ENCODE data around the gene BANF2. TPM values are rescaled to one million over a fixed set of nuclear protein-coding genes. Genes with fewer than 3 reads are reported as not detected.
A peak's percentile ranks its signal among the peaks of the same experiment; 100 is the strongest.

Gene BANF2
- total and polyA plus RNA-seq, 2 of the 13 experiments (the other 11 are each of a cell fraction or from before 2014, with no cell fraction given): 0.35 TPM; not detected in 1

DNA sequence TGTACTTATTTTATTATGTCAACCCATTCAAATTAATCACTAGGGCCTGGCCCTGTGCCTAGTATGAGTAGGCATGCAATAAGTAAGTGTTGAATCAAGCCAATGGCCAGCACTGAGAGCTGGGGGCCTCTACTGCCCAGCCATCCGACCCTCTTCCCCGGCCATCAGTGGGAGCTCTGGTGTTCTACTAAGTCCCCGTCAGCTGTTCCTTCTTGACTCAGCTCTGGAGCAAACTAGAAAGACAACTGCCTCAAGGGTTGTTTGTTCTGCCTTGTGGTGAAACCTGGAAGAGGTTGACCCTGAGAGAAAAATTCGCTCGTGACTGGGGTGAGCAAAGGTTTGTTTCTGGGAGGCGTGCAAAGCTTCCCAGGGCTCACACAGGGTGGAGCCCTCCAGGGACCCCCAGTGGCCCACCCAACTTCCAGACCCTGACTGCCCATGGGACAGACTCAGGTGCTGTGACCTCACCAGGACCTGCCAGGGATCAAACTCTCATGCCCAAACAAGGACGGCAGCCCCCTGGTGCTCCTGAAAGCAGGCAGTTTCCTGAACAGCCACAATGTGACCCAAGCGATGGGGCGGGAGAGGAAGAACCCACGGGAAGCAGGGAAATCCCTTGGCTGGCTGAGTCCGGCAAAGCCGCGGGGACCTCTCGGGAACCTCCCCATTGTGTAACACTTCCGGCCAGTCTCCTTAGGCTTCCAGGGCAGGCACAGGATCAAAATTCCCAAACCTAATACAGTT, 50.4 kb downstream of the BANF2 start (continued):
- TF ChIP-seq YEATS2 (CRISPR knock-in tag; IDR thresholded peaks at IDR 0.05; ENCODE audit: borderline replicate concordance): 0 out of 2 replicates have a peak, but pooled peaks have one; percentile 21
- peak; percentile 20; the same call in 1 of the 2 replicates for TF ChIP-seq RXRB (CRISPR knock-in tag; IDR thresholded peaks at IDR 0.05; ENCODE audit: borderline replicate concordance)
- TF ChIP-seq SP5 (CRISPR knock-in tag; IDR thresholded peaks at IDR 0.05; ENCODE audit: borderline replicate concordance, low read depth): 0 out of 2 replicates have a peak, but pooled peaks have one; percentile 37
- TF ChIP-seq, protein P1, sequence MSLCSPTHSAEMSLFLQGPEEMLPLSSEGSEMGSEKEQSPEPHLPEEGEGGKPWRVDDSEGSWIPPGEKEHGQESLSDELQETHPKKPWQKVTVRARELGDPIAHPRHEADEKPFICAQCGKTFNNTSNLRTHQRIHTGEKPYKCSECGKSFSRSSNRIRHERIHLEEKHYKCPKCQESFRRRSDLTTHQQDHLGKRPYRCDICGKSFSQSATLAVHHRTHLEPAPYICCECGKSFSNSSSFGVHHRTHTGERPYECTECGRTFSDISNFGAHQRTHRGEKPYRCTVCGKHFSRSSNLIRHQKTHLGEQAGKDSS (CRISPR knock-in tag; IDR thresholded peaks at IDR 0.05; ENCODE audit: borderline replicate concordance, low read depth): peak; percentile 49; the same call in 1 of the 2 replicates
- TF ChIP-seq SMAD3 (CRISPR knock-in tag; IDR thresholded peaks at IDR 0.05): peak; percentile 44; the same call in 1 of the 2 replicates
- peak; percentile 30; the same call in 1 of the 2 replicates for TF ChIP-seq EED (CRISPR knock-in tag; IDR thresholded peaks at IDR 0.05)
- no peak for TF ChIP-seq RFXANK (CRISPR knock-in tag; IDR thresholded peaks at IDR 0.05)
- peak; percentile 56 for TF ChIP-seq ZNF329 (CRISPR knock-in tag; IDR thresholded peaks at IDR 0.05; ENCODE audit: low read depth)
- TF ChIP-seq, protein P2, sequence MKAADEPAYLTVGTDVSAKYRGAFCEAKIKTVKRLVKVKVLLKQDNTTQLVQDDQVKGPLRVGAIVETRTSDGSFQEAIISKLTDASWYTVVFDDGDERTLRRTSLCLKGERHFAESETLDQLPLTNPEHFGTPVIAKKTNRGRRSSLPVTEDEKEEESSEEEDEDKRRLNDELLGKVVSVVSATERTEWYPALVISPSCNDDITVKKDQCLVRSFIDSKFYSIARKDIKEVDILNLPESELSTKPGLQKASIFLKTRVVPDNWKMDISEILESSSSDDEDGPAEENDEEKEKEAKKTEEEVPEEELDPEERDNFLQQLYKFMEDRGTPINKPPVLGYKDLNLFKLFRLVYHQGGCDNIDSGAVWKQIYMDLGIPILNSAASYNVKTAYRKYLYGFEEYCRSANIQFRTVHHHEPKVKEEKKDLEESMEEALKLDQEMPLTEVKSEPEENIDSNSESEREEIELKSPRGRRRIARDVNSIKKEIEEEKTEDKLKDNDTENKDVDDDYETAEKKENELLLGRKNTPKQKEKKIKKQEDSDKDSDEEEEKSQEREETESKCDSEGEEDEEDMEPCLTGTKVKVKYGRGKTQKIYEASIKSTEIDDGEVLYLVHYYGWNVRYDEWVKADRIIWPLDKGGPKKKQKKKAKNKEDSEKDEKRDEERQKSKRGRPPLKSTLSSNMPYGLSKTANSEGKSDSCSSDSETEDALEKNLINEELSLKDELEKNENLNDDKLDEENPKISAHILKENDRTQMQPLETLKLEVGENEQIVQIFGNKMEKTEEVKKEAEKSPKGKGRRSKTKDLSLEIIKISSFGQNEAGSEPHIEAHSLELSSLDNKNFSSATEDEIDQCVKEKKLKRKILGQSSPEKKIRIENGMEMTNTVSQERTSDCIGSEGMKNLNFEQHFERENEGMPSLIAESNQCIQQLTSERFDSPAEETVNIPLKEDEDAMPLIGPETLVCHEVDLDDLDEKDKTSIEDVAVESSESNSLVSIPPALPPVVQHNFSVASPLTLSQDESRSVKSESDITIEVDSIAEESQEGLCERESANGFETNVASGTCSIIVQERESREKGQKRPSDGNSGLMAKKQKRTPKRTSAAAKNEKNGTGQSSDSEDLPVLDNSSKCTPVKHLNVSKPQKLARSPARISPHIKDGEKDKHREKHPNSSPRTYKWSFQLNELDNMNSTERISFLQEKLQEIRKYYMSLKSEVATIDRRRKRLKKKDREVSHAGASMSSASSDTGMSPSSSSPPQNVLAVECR (CRISPR knock-in tag; IDR thresholded peaks at IDR 0.05; ENCODE audit: borderline replicate concordance): peak; percentile 48; the same call in 1 of the 2 replicates
- no peak for TF ChIP-seq ZNF629 (CRISPR knock-in tag; conservative IDR thresholded peaks at IDR 0.05)
- no peak for TF ChIP-seq ARID2 (CRISPR knock-in tag; IDR thresholded peaks at IDR 0.05; ENCODE audit: borderline replicate concordance)
- TF ChIP-seq SRF (IDR thresholded peaks at IDR 0.05; ENCODE audit: low read depth, low read length): peak; percentile 65; the same call in 1 of the 2 replicates
- TF ChIP-seq ZNF225 (CRISPR knock-in tag; IDR thresholded peaks at IDR 0.05): peak; percentile 72; the same call in 1 of the 2 replicates
- peak; percentile 65 for TF ChIP-seq MED1 (CRISPR knock-in tag; IDR thresholded peaks at IDR 0.05)
- TF ChIP-seq ZNF296 (CRISPR knock-in tag; conservative IDR thresholded peaks at IDR 0.05): 0 out of 2 replicates have a peak, but pooled peaks have one; percentile 39
- TF ChIP-seq, protein P3, sequence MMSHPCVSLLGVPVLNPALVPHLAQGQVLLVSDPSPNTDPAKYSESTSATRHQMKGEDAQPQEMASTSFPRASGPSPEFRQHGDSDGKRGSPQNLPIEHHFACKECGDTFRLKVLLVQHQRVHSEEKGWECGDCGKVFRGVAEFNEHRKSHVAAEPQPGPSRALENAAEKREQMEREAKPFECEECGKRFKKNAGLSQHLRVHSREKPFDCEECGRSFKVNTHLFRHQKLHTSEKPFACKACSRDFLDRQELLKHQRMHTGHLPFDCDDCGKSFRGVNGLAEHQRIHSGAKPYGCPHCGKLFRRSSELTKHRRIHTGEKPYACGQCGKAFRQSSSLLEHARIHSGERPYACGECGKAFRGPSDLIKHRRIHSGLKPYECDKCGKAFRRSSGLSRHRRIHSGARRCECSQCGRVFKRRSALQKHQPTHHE (CRISPR knock-in tag; IDR thresholded peaks at IDR 0.05; ENCODE audit: borderline replicate concordance): peak; percentile 65; the same call in 1 of the 2 replicates
- peak; percentile 62; the same call in 1 of the 2 replicates for TF ChIP-seq ZNF550 (CRISPR knock-in tag; IDR thresholded peaks at IDR 0.05; ENCODE audit: borderline replicate concordance)
- TF ChIP-seq CEBPB (IDR thresholded peaks at IDR 0.05; ENCODE audit: borderline replicate concordance, low read depth, low read length): peak; percentile 87
- peak; percentile 69 for TF ChIP-seq ZMYM3 (CRISPR knock-in tag; IDR thresholded peaks at IDR 0.05)
- TF ChIP-seq, protein P4, sequence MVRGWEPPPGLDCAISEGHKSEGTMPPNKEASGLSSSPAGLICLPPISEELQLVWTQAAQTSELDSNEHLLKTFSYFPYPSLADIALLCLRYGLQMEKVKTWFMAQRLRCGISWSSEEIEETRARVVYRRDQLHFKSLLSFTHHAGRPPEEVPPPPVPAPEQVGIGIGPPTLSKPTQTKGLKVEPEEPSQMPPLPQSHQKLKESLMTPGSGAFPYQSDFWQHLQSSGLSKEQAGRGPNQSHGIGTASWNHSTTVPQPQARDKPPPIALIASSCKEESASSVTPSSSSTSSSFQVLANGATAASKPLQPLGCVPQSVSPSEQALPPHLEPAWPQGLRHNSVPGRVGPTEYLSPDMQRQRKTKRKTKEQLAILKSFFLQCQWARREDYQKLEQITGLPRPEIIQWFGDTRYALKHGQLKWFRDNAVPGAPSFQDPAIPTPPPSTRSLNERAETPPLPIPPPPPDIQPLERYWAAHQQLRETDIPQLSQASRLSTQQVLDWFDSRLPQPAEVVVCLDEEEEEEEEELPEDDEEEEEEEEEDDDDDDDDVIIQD (CRISPR knock-in tag; IDR thresholded peaks at IDR 0.05; ENCODE audit: low read depth): 0 out of 2 replicates have a peak, but pooled peaks have one; percentile 48
- TF ChIP-seq KMT2A (CRISPR knock-in tag; IDR thresholded peaks at IDR 0.05): 0 out of 2 replicates have a peak, but pooled peaks have one; percentile 43
- no peak for TF ChIP-seq PTBP1 (IDR thresholded peaks at IDR 0.05; ENCODE audit: low read depth, low read length, poor library complexity, severe bottlenecking)

Data from HepG2 (cell line).